ENCODE data around the gene TMEM151A.
"Not testable (repeated sequence)": the region's sequence is repeated elsewhere in the genome, so short reads cannot be mapped to it uniquely, and the experiment has no call there.

The TMEM151A gene

GRCh38 chr11:66294626-66295620 is 3.2 kb downstream of the TMEM151A start:
- H3K4me3 ChIP-seq (ENCODE audit: low read depth, low read length), result no peak overlapping the region
- ChIA-PET CTCF (interaction anchor here (1.0 to 1.8 kb wide), 5 partner anchors 12 to 94 kb away, joined by 3 to 6 read pairs (median 4); no protein-coding TSS in a partner anchor), POLR2A (no interaction called here)
- no peak for TF ChIP-seq CTCF (IDR thresholded peaks at IDR 0.05; ENCODE audit: insufficient read depth, low read length, missing control alignments)
- DNase-seq (ENCODE audit: low read depth, low spot score), result no peak

- no peak for TF ChIP-seq CTCF (IDR thresholded peaks at IDR 0.05; ENCODE audit: insufficient read depth, low read length, missing control alignments)
- no peak for DNase-seq (ENCODE audit: low read depth, low spot score)
- no peak overlapping the region for H3K4me3 ChIP-seq (ENCODE audit: low read depth, low read length)
- ChIA-PET CTCF (interaction anchor here (0.9 to 4.8 kb wide), 5 partner anchors 8 to 89 kb away, joined by 3 to 53 read pairs (median 4); partner anchors contain the start of gene YIF1A), POLR2A (interaction anchor here (1.3 kb wide), 1 partner anchor 9 kb away, joined by 4 read pairs; the partner anchor contains the start of gene YIF1A)
Measured at GRCh38 chr11:66297610-66298009, 5.9 kb downstream of the TMEM151A start.

GRCh38 chr11:66299186-66299585 is 7.5 kb downstream of the TMEM151A start:
- POLR2A ChIA-PET, result no interaction called here
- CTCF ChIA-PET, result interaction anchor here (2.4 to 4.8 kb wide), 3 partner anchors 12 to 87 kb away, joined by 13 to 53 read pairs (median 14); no protein-coding TSS in a partner anchor
- H3K4me3 ChIP-seq (ENCODE audit: low read depth, low read length), result no peak overlapping the region
- no peak for TF ChIP-seq CTCF (IDR thresholded peaks at IDR 0.05; ENCODE audit: insufficient read depth, low read length, missing control alignments)
- DNase-seq (ENCODE audit: low read depth, low spot score), result no peak

- no peak for DNase-seq (ENCODE audit: low read depth, low spot score)
- TF ChIP-seq CTCF (IDR thresholded peaks at IDR 0.05; ENCODE audit: insufficient read depth, low read length, missing control alignments), result no peak
- CTCF ChIA-PET, result interaction anchor here (0.6 to 2.0 kb wide), 4 partner anchors 9 to 84 kb away, joined by 3 to 23 read pairs (median 4); no protein-coding TSS in a partner anchor
- POLR2A ChIA-PET, result no interaction called here
- H3K4me3 ChIP-seq (ENCODE audit: low read depth, low read length), result no peak overlapping the region
Measured at GRCh38 chr11:66302656-66303055, 11.0 kb downstream of the TMEM151A start.

- TF ChIP-seq CTCF (IDR thresholded peaks at IDR 0.05; ENCODE audit: insufficient read depth, low read length, missing control alignments), result no peak
- no peak for DNase-seq (ENCODE audit: low read depth, low spot score)
- no peak overlapping the region for H3K4me3 ChIP-seq (ENCODE audit: low read depth, low read length)
- POLR2A ChIA-PET, result no interaction called here
- CTCF ChIA-PET, result interaction anchor here (0.9 to 8.6 kb wide), 9 partner anchors 11 to 84 kb away, joined by 4 to 260 read pairs (median 61); partner anchors contain the start of genes B4GAT1, BRMS1, RIN1 and TMEM151A
Measured at GRCh38 chr11:66309475-66309874, 17.8 kb downstream of the TMEM151A start.

- ChIA-PET POLR2A (interaction anchor here (0.6 to 0.9 kb wide), 2 partner anchors 25 to 38 kb away, joined by 3 read pairs; no protein-coding TSS in a partner anchor), CTCF (interaction anchor here (1.0 to 8.6 kb wide), 11 partner anchors 8 to 83 kb away, joined by 4 to 260 read pairs (median 53); partner anchors contain the start of genes B4GAT1, BRMS1, RIN1 and TMEM151A)
- no peak overlapping the region for H3K4me3 ChIP-seq (ENCODE audit: low read depth, low read length)
- DNase-seq (ENCODE audit: low read depth, low spot score), result no peak
- no peak for TF ChIP-seq CTCF (IDR thresholded peaks at IDR 0.05; ENCODE audit: insufficient read depth, low read length, missing control alignments)
Measured at GRCh38 chr11:66310324-66310723, 18.6 kb downstream of the TMEM151A start.

GRCh38 chr11:66310803-66311440 is 19.2 kb downstream of the TMEM151A start:
- POLR2A ChIA-PET, result interaction anchor here (0.8 to 4.3 kb wide), 10 partner anchors 16 to 59 kb away, joined by 3 to 106 read pairs (median 5); partner anchors contain the start of genes BRMS1, RIN1 and YIF1A
- H3K4me3 ChIP-seq (ENCODE audit: low read depth, low read length), result not testable (repeated sequence)

More at GRCh38 chr11:66310803-66311440, 19.2 kb downstream of the TMEM151A start:
- DNase-seq (ENCODE audit: low read depth, low spot score), result not testable (repeated sequence)
- CTCF ChIA-PET, result interaction anchor here (0.6 to 8.6 kb wide), 31 partner anchors 9 to 111 kb away, joined by 3 to 260 read pairs (median 5); partner anchors contain the start of genes B4GAT1, BRMS1, RIN1 and TMEM151A
